Endodermal cell (in vitro differentiated cells): ENCODE data around the gene NBPF4. TPM values are rescaled to one million over a fixed set of nuclear protein-coding genes. Genes with fewer than 3 reads are reported as not detected.
"Not testable (repeated sequence)": the region's sequence is repeated elsewhere in the genome, so short reads cannot be mapped to it uniquely, and the experiment has no call there.

Experiments used
- DNase-seq: peaks from one replicate; pipeline ENCODE4 v3.0.0-alpha.2; 2017
- H3K27ac ChIP-seq: 2 replicates; pipeline ENCODE4 v1.5.1; 2013; ENCODE audit warnings: mild to moderate bottlenecking, low read depth, low read length, moderate library complexity
- H3K27me3 ChIP-seq: 2 replicates; pipeline ENCODE4 v1.6.1; 2013; ENCODE audit warnings: mild to moderate bottlenecking, low read length, moderate library complexity; ENCODE audit not compliant: insufficient read depth, control insufficient read depth, poor library complexity, severe bottlenecking
- H3K36me3 ChIP-seq: 2 replicates; pipeline ENCODE4 v1.7.0; 2013; ENCODE audit warnings: mild to moderate bottlenecking, low read length, moderate library complexity; ENCODE audit not compliant: control insufficient read depth, insufficient read depth
- H3K4me1 ChIP-seq: one replicate; pipeline ENCODE4 v1.7.0; 2013; ENCODE audit warnings: low read length; ENCODE audit not compliant: control insufficient read depth, insufficient read depth
- H3K4me3 ChIP-seq: 2 replicates; pipeline ENCODE4 v1.5.1; 2013; ENCODE audit warnings: mild to moderate bottlenecking, low read length, moderate library complexity
- H3K9ac ChIP-seq: 2 replicates; pipeline ENCODE4 v1.6.1; 2013; ENCODE audit warnings: mild to moderate bottlenecking, low read length, moderate library complexity; ENCODE audit not compliant: poor library complexity, severe bottlenecking; ENCODE audit errors: extremely low read depth
- H3K9me3 ChIP-seq: 2 replicates; pipeline ENCODE4 v1.6.1; 2013; ENCODE audit warnings: mild to moderate bottlenecking, low read length, moderate library complexity; ENCODE audit not compliant: control insufficient read depth
- H3K27ac Mint-ChIP-seq: 2 replicates; pipeline ENCODE4 v1.8.0; 2020; ENCODE audit warnings: mixed read lengths
- H3K27me3 Mint-ChIP-seq: 2 replicates; pipeline ENCODE4 v1.8.0; 2021; ENCODE audit warnings: mild to moderate bottlenecking, mixed read lengths; ENCODE audit not compliant: insufficient read depth
- H3K36me3 Mint-ChIP-seq: 2 replicates; pipeline ENCODE4 v1.8.0; 2020; ENCODE audit warnings: low read depth, mixed read lengths
- H3K4me1 Mint-ChIP-seq: 2 replicates; pipeline ENCODE4 v1.8.0; 2020; ENCODE audit warnings: mixed read lengths
- H3K4me3 Mint-ChIP-seq: 2 replicates; pipeline ENCODE4 v1.8.0; 2020; ENCODE audit warnings: mild to moderate bottlenecking, moderate library complexity, mixed read lengths
- H3K9me3 Mint-ChIP-seq: 2 replicates; pipeline ENCODE4 v1.8.0; 2020; ENCODE audit warnings: mild to moderate bottlenecking, mixed read lengths
- WGBS, 2 experiments: methylation state at CpG; one replicate each; pipeline versions ENCODE4 v1.1.5 to v1.1.7; 2013; ENCODE audit warnings: missing lambda C conversion rate in 2 of 2, mixed read lengths in 1 of 2; ENCODE audit not compliant: insufficient coverage in 1 of 2, insufficient read length in 1 of 2; 5-methylcytosine and 5-hydroxymethylcytosine counted together
- total RNA-seq, 2 donors: library from RNA; stranded (reverse); fragmentation: NEBNext Ultra II Directional in 1 of 2; extraction: Animal tissue kit (Norgen Biotek cat#: 25700) in 1 of 2; gene quantifications; 2 replicates in 1 of 2; 3 replicates in 1 of 2; pipeline ENCODE4 v1.2.1, GENCODE V29; 2021

The NBPF4 gene
- total RNA-seq, 2 donors from 2014 or later = not detected

DNA sequence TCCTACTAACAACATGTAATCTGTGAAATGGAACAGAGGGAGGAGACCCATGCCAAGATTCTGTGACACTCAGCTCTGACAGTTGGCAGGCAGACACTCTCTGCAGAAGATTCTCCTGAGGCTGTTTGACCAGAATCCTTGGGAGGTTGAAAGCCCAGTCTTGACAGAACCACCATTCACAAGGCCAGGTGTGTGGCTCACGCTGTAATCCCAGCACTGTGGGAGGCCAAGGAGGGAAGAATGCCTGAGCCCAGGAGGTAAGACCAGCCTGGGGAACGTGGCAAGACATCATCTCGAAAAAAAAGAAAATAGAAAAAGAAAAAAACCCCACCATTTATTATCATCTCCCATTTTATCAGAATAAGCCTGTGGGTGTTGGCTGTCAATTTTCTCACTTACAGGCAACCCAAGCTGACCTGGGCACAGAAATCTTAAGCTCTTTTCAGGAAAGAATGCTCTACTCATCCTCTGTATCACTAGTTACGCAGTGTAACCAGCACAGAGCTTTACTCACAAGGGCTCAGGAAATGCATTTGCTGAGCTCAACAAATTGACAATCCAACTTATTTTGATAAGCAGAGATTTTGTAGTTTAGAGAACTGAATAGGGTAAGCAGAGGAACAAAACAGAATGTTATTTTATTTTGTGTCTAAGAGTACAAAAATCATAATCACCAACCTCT is 16.8 kb upstream of the NBPF4 start:
- no CpG with 5 or more reads among the region's 4 CpGs for WGBS, 2 experiments
- H3K4me3 Mint-ChIP-seq, DNase-seq, H3K36me3 Mint-ChIP-seq, H3K27me3 Mint-ChIP-seq, H3K4me3 ChIP-seq, H3K27ac Mint-ChIP-seq, H3K27ac ChIP-seq, H3K9me3 Mint-ChIP-seq, H3K4me1 ChIP-seq, H3K9me3 ChIP-seq, H3K36me3 ChIP-seq, H3K4me1 Mint-ChIP-seq, H3K9ac ChIP-seq, H3K27me3 ChIP-seq: not testable (repeated sequence)

DNA sequence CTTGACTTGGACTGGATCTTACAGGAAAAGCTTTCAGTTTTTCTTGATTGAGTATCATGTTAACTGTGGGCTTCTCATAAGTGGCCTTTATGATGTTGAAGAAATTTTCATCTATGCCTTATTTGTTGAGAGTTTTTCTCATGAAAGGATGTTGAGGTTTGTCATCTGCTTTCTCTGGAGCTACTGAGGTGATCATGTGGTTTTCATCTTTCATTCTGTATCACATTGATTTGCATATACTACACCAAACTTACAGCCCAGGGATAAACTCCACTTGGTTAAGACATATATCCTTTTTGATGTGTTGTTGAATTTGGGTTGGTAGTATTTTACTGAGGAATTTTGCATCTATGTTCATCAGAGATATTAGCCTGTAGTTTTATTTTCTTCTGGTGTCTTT is 11.6 kb upstream of the NBPF4 start:
- not testable (repeated sequence) for DNase-seq, H3K4me3 Mint-ChIP-seq, H3K36me3 ChIP-seq, H3K4me3 ChIP-seq, H3K27me3 Mint-ChIP-seq, H3K4me1 ChIP-seq, H3K36me3 Mint-ChIP-seq, H3K27ac Mint-ChIP-seq, H3K9ac ChIP-seq, H3K27ac ChIP-seq, H3K9me3 ChIP-seq, H3K27me3 ChIP-seq, H3K4me1 Mint-ChIP-seq, H3K9me3 Mint-ChIP-seq

DNA sequence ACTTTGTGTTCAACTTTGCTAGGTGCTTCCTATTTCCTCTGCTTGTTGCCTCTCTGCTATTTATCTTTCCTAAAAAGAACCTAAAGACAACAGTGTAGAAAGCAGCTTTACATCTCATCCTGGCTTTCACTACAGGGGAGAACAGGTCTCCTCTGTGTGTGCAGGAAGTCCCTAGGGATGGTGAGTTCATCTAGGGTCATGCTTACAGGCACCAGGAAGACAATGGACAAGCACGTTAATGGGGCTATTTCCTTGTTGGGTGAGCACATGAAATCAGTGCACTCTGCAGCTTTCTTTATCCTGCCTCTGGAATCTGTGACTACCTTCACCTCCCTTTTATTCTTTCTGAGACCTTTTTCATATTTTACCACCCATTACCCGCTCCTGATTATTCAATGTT is 4.5 kb downstream of the NBPF4 start:
- not testable (repeated sequence) for H3K27me3 ChIP-seq, DNase-seq, H3K27ac Mint-ChIP-seq, H3K9me3 Mint-ChIP-seq, H3K36me3 Mint-ChIP-seq, H3K4me1 ChIP-seq, H3K27me3 Mint-ChIP-seq, H3K27ac ChIP-seq, H3K4me3 Mint-ChIP-seq, H3K4me3 ChIP-seq, H3K9me3 ChIP-seq, H3K4me1 Mint-ChIP-seq, H3K9ac ChIP-seq, H3K36me3 ChIP-seq
- WGBS, 2 experiments = no CpG with 5 or more reads among the region's 2 CpGs

DNA sequence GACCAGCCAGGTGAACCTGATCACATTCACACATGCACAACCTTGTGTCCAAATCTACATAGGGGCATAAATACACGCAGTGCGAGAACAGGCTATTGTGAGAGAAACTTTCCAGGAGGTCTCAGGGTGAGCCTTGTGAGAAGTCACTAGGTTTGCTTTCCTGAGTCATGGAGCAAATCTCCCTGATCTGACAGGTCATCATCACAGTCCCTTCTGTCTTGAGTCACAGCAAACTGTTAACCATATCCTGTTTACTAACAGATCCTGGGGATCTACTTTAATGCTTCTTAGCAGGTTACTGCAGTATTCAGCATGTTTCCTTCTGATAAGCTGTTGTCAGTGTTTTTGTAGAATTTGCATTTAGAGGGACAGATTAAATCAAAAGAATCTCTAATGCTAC is 8.6 kb downstream of the NBPF4 start:
- H3K27ac ChIP-seq, H3K9ac ChIP-seq, H3K4me1 Mint-ChIP-seq, H3K9me3 Mint-ChIP-seq, H3K36me3 Mint-ChIP-seq, DNase-seq, H3K27me3 Mint-ChIP-seq, H3K27ac Mint-ChIP-seq, H3K4me3 ChIP-seq, H3K27me3 ChIP-seq, H3K4me3 Mint-ChIP-seq, H3K9me3 ChIP-seq, H3K36me3 ChIP-seq, H3K4me1 ChIP-seq: not testable (repeated sequence)
- WGBS, 2 experiments = no CpG with 5 or more reads among the region's 2 CpGs

DNA sequence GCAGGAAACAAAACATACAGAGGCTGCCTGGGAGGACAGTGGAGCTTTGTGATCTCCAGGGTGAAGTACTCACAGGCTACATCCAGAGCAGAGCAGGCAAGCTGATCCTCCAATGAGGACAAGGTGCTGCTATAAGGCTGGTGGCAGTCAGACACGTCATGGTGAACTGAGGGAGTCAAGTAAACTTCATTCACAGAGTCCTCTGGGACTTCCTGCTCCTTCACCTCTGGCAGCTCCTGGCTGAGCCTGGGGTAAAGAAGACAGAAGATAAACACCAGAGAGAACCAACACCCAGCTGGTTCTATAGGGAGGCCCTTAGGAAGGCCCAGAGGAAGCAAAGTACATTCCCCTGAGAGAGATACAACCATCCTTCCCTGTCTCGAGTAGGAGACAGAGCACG is 11.7 kb downstream of the NBPF4 start:
- not testable (repeated sequence) for H3K9ac ChIP-seq, DNase-seq, H3K9me3 ChIP-seq, H3K4me3 ChIP-seq, H3K4me1 ChIP-seq, H3K4me3 Mint-ChIP-seq, H3K27me3 ChIP-seq, H3K9me3 Mint-ChIP-seq, H3K27me3 Mint-ChIP-seq, H3K36me3 Mint-ChIP-seq, H3K27ac Mint-ChIP-seq, H3K27ac ChIP-seq, H3K36me3 ChIP-seq, H3K4me1 Mint-ChIP-seq
- WGBS, 2 experiments = no CpG with 5 or more reads among the region's 3 CpGs

DNA sequence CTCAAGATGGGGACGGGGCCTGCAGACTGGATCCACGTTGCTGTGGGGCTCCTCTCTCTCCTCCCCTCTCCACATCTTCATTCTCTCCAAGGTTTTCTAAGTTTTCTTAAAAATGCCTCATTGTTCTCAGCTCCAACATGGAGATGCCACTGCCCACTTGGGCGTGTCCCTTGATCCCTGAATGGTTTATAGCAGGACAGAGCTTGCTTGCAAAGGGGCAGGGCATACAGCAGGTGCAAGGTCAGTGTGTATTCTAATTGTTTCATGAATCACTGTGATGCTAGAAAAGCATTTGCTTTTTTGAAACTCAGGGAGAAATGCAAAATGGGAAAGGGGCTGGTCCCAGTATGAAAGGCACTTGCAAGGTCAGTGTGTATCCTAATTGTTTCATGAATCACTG is 13.9 kb downstream of the NBPF4 start:
- H3K36me3 ChIP-seq, H3K27ac ChIP-seq, H3K9me3 Mint-ChIP-seq, H3K4me1 ChIP-seq, H3K27me3 Mint-ChIP-seq, H3K4me3 Mint-ChIP-seq, H3K27me3 ChIP-seq, DNase-seq, H3K9me3 ChIP-seq, H3K9ac ChIP-seq, H3K36me3 Mint-ChIP-seq, H3K27ac Mint-ChIP-seq, H3K4me1 Mint-ChIP-seq, H3K4me3 ChIP-seq: not testable (repeated sequence)
- WGBS, 2 experiments = no CpG with 5 or more reads among the region's 3 CpGs

DNA sequence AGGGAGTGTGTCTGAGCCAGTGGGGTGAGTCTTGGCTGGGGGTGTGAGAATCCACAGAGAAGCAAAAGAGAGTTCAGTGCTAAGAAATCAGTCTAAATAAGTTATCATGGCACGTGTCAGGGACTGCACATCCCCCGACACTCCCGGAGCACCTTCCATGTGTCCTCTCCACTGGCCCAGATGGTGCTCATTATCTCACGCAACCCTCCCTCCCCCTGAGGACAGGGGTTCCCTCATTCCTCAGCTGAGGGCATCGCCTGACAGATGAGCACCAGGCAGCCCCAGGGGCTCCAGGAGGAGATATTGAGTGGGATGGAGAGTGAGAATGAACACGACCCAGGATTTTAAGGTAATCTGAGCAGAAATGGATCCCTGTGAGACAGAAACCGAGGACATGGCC is 16.1 kb downstream of the NBPF4 start:
- H3K4me3 ChIP-seq, H3K4me1 ChIP-seq, DNase-seq, H3K9me3 ChIP-seq, H3K4me1 Mint-ChIP-seq, H3K36me3 Mint-ChIP-seq, H3K4me3 Mint-ChIP-seq, H3K27me3 ChIP-seq, H3K9me3 Mint-ChIP-seq, H3K27ac Mint-ChIP-seq, H3K36me3 ChIP-seq, H3K27me3 Mint-ChIP-seq, H3K27ac ChIP-seq, H3K9ac ChIP-seq: not testable (repeated sequence)
- WGBS, 2 experiments = no CpG with 5 or more reads among the region's 7 CpGs
